Measurements from ENCODE around the gene FGF18. TPM values are rescaled to one million over a fixed set of nuclear protein-coding genes. Genes with fewer than 3 reads are reported as not detected.

FGF18 gene
- total RNA-seq, 3 donors from 2014 or later (not counting 1 experiment from before 2014, with no cell fraction given): 0.16 to 0.25 (median 0.23) TPM

GRCh38 chr5:171462928-171463861 lies 43.7 kb downstream of the FGF18 start:
- Histone ChIP-seq H3K4me3 (ENCODE audit: low read length) (no peak overlapping the region), H3K9me3 (ENCODE audit: control insufficient read depth, insufficient read depth, low read length) (no peaks in the 10 kb centered on the region), H3K27me3 (ENCODE audit: control insufficient read depth, insufficient read depth, low read length) (no peaks in the 10 kb centered on the region), H3K27ac (ENCODE audit: low read length) (no peak overlapping the region), H3K36me3 (ENCODE audit: control insufficient read depth, insufficient read depth, low read length) (no peaks in the 10 kb centered on the region), H3K4me1 (ENCODE audit: control insufficient read depth, insufficient read depth, low read length) (no peaks in the 10 kb centered on the region)
- DNase-seq: no peak
- no peak overlapping the region for H3K4me3 Mint-ChIP-seq
- no peak overlapping the region for H3K27ac Mint-ChIP-seq
- TF ChIP-seq CTCF (IDR thresholded peaks at IDR 0.05): no peak
- H3K4me1 Mint-ChIP-seq: no peaks in the 10 kb centered on the region
- ATAC-seq: no peak
- no peaks in the 10 kb centered on the region for H3K9me3 Mint-ChIP-seq
- H3K36me3 Mint-ChIP-seq: no peaks in the 10 kb centered on the region
- intact Hi-C loops (cut with micrococcal nuclease): no loop called here
- peaks cover 16 to 18% of the 10 kb centered on the region in 2 donors for H3K27me3 Mint-ChIP-seq (ENCODE audit: low read depth in 2 of 2)
- 87% methylated on average over 10 of the region's 11 CpGs for WGBS (ENCODE audit: insufficient coverage)

GRCh38 chr5:171463862-171464229 lies 44.4 kb downstream of the FGF18 start:
- no peak for ATAC-seq
- intact Hi-C loops (cut with micrococcal nuclease): no loop called here

GRCh38 chr5:171464829-171465228 lies 45.4 kb downstream of the FGF18 start:
- Mint-ChIP-seq H3K27ac (no peak overlapping the region), H3K4me3 (no peak overlapping the region), H3K9me3 (no peaks in the 10 kb centered on the region), H3K4me1 (no peaks in the 10 kb centered on the region), H3K36me3 (no peaks in the 10 kb centered on the region), H3K27me3 (ENCODE audit: low read depth in 2 of 2) (peaks cover 6 to 15% of the 10 kb centered on the region in 2 donors)
- no peaks in the 10 kb centered on the region for H3K36me3 ChIP-seq (ENCODE audit: control insufficient read depth, insufficient read depth, low read length)
- ATAC-seq: no peak
- no peaks in the 10 kb centered on the region for H3K4me1 ChIP-seq (ENCODE audit: control insufficient read depth, insufficient read depth, low read length)
- TF ChIP-seq CTCF (IDR thresholded peaks at IDR 0.05): no peak
- no peaks in the 10 kb centered on the region for H3K9me3 ChIP-seq (ENCODE audit: control insufficient read depth, insufficient read depth, low read length)
- H3K4me3 ChIP-seq (ENCODE audit: low read length): no peak overlapping the region
- intact Hi-C loops (cut with micrococcal nuclease): no loop called here
- DNase-seq: no peak
- WGBS (ENCODE audit: insufficient coverage): 96% methylated on average over 11 of the region's 12 CpGs
- no peaks in the 10 kb centered on the region for H3K27me3 ChIP-seq (ENCODE audit: control insufficient read depth, insufficient read depth, low read length)
- H3K27ac ChIP-seq (ENCODE audit: low read length): no peak overlapping the region

More at GRCh38 chr5:171463862-171464229, 44.4 kb downstream of the FGF18 start:
- Mint-ChIP-seq H3K27me3 (ENCODE audit: low read depth in 2 of 2) (peaks cover 15 to 16% of the 10 kb centered on the region in 2 donors), H3K4me1 (no peaks in the 10 kb centered on the region), H3K36me3 (no peaks in the 10 kb centered on the region), H3K27ac (no peak overlapping the region), H3K9me3 (no peaks in the 10 kb centered on the region), H3K4me3 (no peak overlapping the region)
- H3K4me1 ChIP-seq (ENCODE audit: control insufficient read depth, insufficient read depth, low read length): no peaks in the 10 kb centered on the region
- no peaks in the 10 kb centered on the region for H3K9me3 ChIP-seq (ENCODE audit: control insufficient read depth, insufficient read depth, low read length)
- H3K27me3 ChIP-seq (ENCODE audit: control insufficient read depth, insufficient read depth, low read length): no peaks in the 10 kb centered on the region
- no peak overlapping the region for H3K4me3 ChIP-seq (ENCODE audit: low read length)
- H3K36me3 ChIP-seq (ENCODE audit: control insufficient read depth, insufficient read depth, low read length): no peaks in the 10 kb centered on the region
- H3K27ac ChIP-seq (ENCODE audit: low read length): no peak overlapping the region
- 75% methylated on average over 4 of the region's 4 CpGs for WGBS (ENCODE audit: insufficient coverage)
- no peak for DNase-seq
- no peak for TF ChIP-seq CTCF (IDR thresholded peaks at IDR 0.05)

Measured in natural killer cell (primary cell).